AG09309 (cell line): ENCODE data around the gene HOXD9.
A peak's percentile ranks its signal among the peaks of the same experiment; 100 is the strongest.

ENCODE experiments used
- DNase-seq: peaks from one replicate; pipeline ENCODE4 v3.0.0-alpha.2; 2010; ENCODE audit warnings: low read depth
- H3K4me3 ChIP-seq: 2 replicates; pipeline ENCODE4 v1.5.1; 2011; ENCODE audit warnings: mild to moderate bottlenecking, low read depth, low read length, moderate library complexity; ENCODE audit not compliant: control insufficient read depth
- TF ChIP-seq, protein P1 (sequence below): IDR thresholded peaks from 2 replicates; pipeline ENCODE4 v1.5.1; 2011; ENCODE audit warnings: mild to moderate bottlenecking, low read depth, low read length, inconsistent platforms; ENCODE audit not compliant: insufficient read depth, control insufficient read depth; ENCODE audit errors: missing control alignments

HOXD9 gene

DNA sequence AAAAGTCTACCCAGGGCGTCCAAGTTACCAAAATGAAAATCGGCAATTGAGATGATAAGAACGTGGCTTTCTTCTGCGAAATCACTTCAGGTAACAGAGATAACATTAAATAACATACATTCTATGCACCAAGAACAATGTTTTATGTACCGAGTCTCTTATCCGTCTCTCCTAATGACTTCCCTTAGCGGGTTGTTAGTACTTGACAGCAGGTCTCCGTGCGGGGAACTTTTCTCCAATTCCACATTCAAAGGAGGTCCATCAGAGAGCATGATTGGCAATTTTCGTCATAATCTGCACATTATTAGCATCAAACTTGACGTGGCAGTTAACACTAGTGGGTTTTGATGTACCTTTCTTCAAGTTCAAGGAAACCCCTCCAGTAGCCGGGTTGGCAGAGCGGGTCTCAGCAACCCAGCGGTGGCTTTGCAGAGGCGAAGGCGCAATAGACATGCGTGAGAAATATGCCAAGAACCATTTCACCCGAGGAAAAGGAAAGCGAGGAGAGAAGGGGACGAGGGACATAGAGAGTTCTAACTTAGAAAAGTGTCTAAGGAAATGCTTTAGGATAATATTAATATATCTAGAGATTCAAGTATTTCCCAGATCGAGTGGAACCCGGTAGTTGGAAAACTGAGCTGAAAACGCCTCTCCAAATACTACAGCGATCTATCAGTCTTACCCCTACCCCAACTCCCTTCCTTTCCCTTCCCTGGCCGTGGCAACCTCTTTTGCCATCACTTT lies 43.8 kb upstream of the HOXD9 start:
- H3K4me3 ChIP-seq, result peak overlapping the region; percentile 31
- TF ChIP-seq, protein P1, sequence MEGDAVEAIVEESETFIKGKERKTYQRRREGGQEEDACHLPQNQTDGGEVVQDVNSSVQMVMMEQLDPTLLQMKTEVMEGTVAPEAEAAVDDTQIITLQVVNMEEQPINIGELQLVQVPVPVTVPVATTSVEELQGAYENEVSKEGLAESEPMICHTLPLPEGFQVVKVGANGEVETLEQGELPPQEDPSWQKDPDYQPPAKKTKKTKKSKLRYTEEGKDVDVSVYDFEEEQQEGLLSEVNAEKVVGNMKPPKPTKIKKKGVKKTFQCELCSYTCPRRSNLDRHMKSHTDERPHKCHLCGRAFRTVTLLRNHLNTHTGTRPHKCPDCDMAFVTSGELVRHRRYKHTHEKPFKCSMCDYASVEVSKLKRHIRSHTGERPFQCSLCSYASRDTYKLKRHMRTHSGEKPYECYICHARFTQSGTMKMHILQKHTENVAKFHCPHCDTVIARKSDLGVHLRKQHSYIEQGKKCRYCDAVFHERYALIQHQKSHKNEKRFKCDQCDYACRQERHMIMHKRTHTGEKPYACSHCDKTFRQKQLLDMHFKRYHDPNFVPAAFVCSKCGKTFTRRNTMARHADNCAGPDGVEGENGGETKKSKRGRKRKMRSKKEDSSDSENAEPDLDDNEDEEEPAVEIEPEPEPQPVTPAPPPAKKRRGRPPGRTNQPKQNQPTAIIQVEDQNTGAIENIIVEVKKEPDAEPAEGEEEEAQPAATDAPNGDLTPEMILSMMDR, result no peak
- DNase-seq, result no peak

DNA sequence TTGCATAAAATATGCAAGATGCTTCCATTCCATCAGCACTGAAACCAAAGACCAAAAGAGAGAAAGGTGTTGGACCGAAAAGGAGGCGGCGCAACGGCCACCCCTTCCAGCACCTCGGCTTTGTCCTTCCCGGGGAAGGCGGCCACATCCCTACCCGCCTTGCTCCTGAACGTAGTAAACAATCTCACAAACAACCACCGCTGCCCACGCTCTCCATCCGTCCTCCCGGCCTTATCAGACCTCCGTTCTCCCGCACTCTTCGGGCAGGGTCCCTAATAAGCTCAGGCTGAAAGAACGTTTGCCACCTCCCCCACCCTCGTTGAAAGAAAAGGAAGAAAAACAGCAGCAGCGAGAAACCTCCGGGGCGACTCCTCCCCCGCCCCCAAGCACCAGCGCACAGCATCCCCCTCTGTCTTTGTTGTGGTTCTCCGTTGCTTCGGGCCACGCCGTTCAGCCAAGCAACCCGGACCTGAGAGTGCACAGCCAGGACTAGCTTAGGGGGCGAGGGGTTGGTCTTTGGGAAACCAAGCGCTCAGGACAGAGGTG lies 43.2 kb upstream of the HOXD9 start:
- H3K4me3 ChIP-seq, result peak overlapping the region; percentile 31
- TF ChIP-seq, protein P1, result no peak
- DNase-seq, result no peak

DNA sequence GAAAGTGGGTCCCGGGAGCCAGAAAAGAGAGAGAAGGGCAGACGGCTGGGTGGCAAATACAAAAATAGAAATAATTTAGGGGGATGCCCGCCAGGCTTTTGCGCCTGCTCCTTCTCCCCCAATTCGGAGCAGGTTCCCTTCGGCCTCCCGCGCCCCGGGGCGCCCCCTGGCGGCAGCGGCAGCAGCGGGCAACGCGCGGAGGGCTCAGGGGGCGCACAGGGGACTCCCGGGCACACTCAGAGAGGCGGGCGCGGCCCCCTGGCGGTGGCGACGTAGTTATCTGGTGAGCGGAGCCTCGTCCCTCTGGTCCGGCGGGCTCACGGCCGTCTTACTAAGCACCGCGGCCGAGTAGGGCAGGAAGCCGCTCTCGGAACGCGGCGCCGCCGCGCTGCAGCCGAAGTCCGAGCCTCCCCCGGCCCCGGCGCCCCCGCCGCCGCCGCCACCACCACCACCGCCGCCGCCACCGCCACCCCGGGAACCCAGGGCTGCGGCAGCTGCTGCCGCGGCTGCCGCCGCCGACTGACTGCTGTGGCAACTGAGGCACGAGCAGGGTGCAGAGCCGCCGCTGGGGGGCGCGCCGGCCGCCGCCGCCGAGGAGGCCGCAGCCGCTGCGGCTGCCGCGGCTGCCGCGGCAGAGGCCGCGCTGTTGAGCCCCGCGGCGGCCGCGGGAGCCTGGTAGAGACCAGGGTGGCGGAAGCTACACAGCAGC lies 42.5 kb upstream of the HOXD9 start:
- DNase-seq, result no peak
- peak overlapping the region; percentile 31 for H3K4me3 ChIP-seq

DNA sequence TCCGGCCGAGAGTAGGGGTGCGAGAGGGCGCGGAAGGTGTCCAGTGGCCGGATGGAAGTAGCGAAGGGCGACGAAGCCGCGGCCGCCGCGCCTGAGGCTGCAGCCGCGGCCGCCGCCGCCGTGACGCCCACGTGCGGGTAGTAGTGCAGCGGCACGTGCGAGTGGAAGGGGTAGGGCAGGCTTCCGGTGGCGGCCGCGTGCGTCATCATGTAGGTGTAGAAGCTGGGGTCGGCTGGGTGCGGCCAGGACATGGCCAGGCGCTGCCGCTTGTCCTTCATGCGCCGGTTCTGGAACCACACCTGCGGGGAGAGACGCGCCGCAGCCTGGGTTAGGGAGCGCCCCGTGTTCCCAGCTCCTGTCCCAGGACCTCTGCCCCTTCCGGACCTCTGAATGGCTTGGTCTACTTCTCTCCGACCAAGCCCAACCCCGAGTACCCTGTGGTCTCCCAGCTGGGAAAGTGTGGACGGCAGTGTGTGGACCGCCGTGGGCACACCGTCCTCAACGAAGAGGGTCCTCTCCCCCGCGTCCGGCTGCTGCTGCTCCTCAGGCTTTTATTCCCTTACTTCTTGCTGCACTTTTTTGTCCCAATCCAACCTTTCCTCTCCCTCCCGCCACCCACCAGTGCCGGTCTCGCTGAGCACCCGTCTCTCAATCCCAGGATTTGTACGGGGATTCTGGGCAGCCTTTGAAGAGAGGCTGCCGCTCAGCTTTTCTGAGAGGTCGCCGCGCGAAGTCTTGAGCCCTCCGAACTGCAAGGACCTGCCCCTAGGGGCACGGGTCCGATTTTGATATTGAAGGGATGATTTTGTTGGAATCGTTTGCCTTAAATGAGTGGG lies 41.8 kb upstream of the HOXD9 start:
- TF ChIP-seq, protein P1, result no peak
- DNase-seq, result no peak
- H3K4me3 ChIP-seq, result peak overlapping the region; percentile 23

More for the DNA sequence above, 42.5 kb upstream of the HOXD9 start:
- TF ChIP-seq, protein P1, result peak; percentile 66

DNA sequence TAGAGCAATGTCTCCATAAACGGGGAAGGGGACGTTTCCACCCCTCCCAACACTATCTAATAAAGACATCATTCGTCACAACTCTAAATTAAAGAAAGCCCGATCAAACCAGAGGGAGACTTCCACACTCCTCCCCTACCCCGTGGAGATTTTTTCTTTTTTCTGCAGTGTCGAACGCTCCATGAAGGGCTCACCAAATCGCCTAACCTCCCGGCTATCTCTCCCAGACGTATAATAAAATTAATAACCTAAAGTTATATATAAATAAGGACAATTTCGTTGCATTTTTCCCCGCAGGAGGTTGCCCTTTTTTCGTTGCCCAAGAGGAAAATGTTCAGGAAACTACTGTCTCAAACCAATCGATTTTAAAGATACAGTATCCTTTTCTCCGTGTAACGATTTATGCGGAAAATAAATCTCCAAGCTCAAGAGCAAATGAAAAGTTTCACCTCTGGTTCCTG lies 41.1 kb upstream of the HOXD9 start:
- no peak for DNase-seq
- TF ChIP-seq, protein P1, result no peak
- H3K4me3 ChIP-seq, result no peak overlapping the region

DNA sequence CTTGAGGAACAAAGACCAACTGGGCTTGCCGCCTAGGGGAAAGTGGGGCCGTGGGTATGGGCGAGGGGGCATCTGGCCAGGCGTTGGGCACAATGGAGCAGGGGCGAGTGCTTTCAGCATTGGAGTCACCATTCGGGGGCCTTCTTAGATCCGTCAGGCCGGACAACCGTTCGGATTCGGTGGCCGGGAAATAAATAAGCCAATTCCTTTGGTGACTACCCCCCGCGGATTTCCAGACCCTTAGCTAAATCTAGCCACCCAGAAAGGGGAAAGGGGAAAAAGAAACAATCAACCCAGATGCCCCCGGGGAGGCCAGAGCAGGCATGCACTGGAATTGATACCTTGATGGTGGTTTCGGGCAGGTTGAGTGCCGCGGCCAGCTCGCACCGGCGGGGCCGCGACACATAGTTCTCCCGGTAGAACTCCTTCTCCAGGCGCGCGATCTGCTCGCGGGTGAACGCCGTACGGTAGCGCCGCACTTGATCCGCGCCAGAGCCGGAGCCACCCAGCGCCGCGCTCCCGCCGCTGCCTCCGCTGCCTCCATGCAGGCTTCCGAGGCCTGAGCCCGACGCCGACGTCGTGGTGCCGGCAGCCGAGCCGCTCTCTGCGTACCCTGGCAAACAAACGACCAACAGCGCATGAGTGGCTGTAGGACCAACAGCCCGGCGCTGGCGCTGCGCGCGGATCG lies 40.5 kb upstream of the HOXD9 start:
- H3K4me3 ChIP-seq, result no peak overlapping the region
- DNase-seq, result no peak
- TF ChIP-seq, protein P1, result no peak
